ENCODE measurements around the gene HERC3.

DNA sequence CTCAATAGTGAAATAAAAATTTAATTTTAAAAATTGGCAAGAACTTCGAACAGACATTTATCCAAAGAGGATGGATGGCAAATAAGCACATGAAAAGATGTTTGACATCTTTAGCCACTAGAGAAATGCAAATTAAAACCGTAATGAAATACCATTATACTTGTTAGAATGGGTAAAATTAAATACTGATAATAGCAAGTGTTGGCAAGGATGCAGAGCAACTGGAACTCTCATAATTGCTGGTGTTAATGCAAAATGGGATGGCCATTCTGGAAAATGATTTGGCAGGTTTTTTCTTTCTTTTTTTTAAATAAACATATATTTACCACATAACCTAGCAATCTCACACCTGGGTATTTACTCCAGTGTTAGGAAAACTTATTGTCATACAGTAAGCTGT lies 51.7 kb downstream of the HERC3 start:
- no peak for TF ChIP-seq IKZF1 (IDR thresholded peaks at IDR 0.05)
- TF ChIP-seq ZNF644 (CRISPR knock-in tag; IDR thresholded peaks at IDR 0.05; ENCODE audit: low read depth) = no peak
